SIG-M5 (cell line): ENCODE measurements around the gene TMEM97.
"Not testable (repeated sequence)": the region's sequence is repeated elsewhere in the genome, so short reads cannot be mapped to it uniquely, and the experiment has no call there.

ENCODE experiments used
- DNase-seq: peaks from one replicate; lab custom pipeline; 2025; lab: John Stamatoyannopoulos, UW

The TMEM97 gene

GRCh38 chr17:28318759-28319597 is at the start of gene TMEM97:
TSS of gene TMEM97 (plus strand) at chr17:28319200. CDS start at chr17:28319240, 40 bp downstream.
- peak; percentile 94 for DNase-seq

GRCh38 chr17:28270055-28270454 is 48.9 kb upstream of the TMEM97 start:
- DNase-seq = no peak

GRCh38 chr17:28270926-28271325 is 48.1 kb upstream of the TMEM97 start:
- no peak for DNase-seq

- DNase-seq = no peak
Measured at GRCh38 chr17:28271431-28271830, 47.6 kb upstream of the TMEM97 start.

GRCh38 chr17:28272166-28272565 is 46.8 kb upstream of the TMEM97 start:
- DNase-seq = no peak

- not testable (repeated sequence) for DNase-seq
Measured at GRCh38 chr17:28273341-28273740, 45.7 kb upstream of the TMEM97 start.

- no peak for DNase-seq
Measured at GRCh38 chr17:28274591-28275265, 44.3 kb upstream of the TMEM97 start.

- DNase-seq = no peak
Measured at GRCh38 chr17:28276011-28276410, 43.0 kb upstream of the TMEM97 start.

- no peak for DNase-seq
Measured at GRCh38 chr17:28279411-28279810, 39.6 kb upstream of the TMEM97 start.

- no peak for DNase-seq
Measured at GRCh38 chr17:28280826-28281225, 38.2 kb upstream of the TMEM97 start.

- no peak for DNase-seq
Measured at GRCh38 chr17:28282596-28282995, 36.4 kb upstream of the TMEM97 start.

GRCh38 chr17:28285965-28286364 is 33.0 kb upstream of the TMEM97 start:
- DNase-seq = no peak

- DNase-seq = no peak
Measured at GRCh38 chr17:28290703-28291102, 28.3 kb upstream of the TMEM97 start.

GRCh38 chr17:28291780-28292330 is 27.1 kb upstream of the TMEM97 start:
- no peak for DNase-seq

GRCh38 chr17:28292878-28293277 is 26.1 kb upstream of the TMEM97 start:
- not testable (repeated sequence) for DNase-seq

- peak; percentile 58 for DNase-seq
Measured at GRCh38 chr17:28293994-28294393, 25.0 kb upstream of the TMEM97 start.

- DNase-seq = no peak
Measured at GRCh38 chr17:28295677-28296578, 23.1 kb upstream of the TMEM97 start.

GRCh38 chr17:28298449-28298848 is 20.6 kb upstream of the TMEM97 start:
- DNase-seq = no peak

- no peak for DNase-seq
Measured at GRCh38 chr17:28306954-28307401, 12.0 kb upstream of the TMEM97 start.

GRCh38 chr17:28313841-28314240 is 5.2 kb upstream of the TMEM97 start:
- no peak for DNase-seq

- DNase-seq = no peak
Measured at GRCh38 chr17:28315846-28316705, 2.9 kb upstream of the TMEM97 start.
